Muscle layer of colon (tissue), 2 donors: ENCODE measurements around the gene MMP7.
A peak's percentile ranks its signal among the peaks of the same experiment; 100 is the strongest.

ENCODE experiments used
- H3K27ac ChIP-seq: one replicate; pipeline ENCODE4 v1.7.0; 2013; ENCODE audit warnings: low read depth, mild to moderate bottlenecking, low read length, moderate library complexity
- H3K27me3 ChIP-seq, 2 donors: one replicate each; pipeline ENCODE4 v1.7.0; 2013; ENCODE audit warnings: low read length in 2 of 2, mild to moderate bottlenecking in 2 of 2; ENCODE audit not compliant: insufficient read depth in 2 of 2, control insufficient read depth in 1 of 2
- H3K36me3 ChIP-seq: one replicate; pipeline ENCODE4 v1.7.0; 2013; ENCODE audit warnings: mild to moderate bottlenecking, low read length; ENCODE audit not compliant: insufficient read depth
- H3K4me1 ChIP-seq: one replicate; pipeline ENCODE4 v1.7.0; 2013; ENCODE audit warnings: mild to moderate bottlenecking, low read length; ENCODE audit not compliant: insufficient read depth
- H3K4me3 ChIP-seq, 2 donors: one replicate each; pipeline ENCODE4 v1.7.0; 2013; ENCODE audit warnings: low read length in 2 of 2, low read depth in 1 of 2, mild to moderate bottlenecking in 1 of 2, moderate library complexity in 1 of 2
- H3K9ac ChIP-seq: one replicate; pipeline ENCODE4 v1.7.0; 2013; ENCODE audit warnings: low read length
- H3K9me3 ChIP-seq: one replicate; pipeline ENCODE4 v1.7.0; 2013; ENCODE audit warnings: mild to moderate bottlenecking, low read length
- donor health status: abdominal sarcoma.
- donor health status: Adenocarcinoma of cecum.

Gene MMP7

DNA sequence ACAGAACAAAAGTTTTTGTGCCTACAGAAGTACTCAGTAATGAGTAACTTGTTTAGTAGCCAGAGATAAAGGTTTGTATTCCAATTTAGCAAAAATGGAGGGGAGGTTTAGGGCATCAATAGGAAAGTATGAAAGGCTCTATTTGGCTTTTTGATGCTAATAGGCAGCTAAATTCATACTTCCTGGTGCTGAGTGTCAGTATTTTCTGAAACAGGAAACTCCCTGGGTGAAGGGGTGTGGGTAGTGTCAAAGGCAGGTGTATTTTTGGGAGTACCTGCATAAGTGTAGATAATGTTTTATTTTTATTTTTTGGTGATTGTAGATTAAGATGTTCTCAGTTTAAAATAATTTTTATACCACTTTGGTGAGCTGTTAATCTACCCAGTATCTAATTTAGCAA lies 29.3 kb upstream of the MMP7 start:
- Histone ChIP-seq H3K27ac (peak overlapping the region; percentile 65), H3K4me1 (peaks cover 16% of the 10 kb centered on the region), H3K27me3 (no peaks in the 10 kb centered on the region), H3K4me3 (no peak overlapping the region), H3K9ac (no peak overlapping the region), H3K9me3 (no peaks in the 10 kb centered on the region), H3K36me3 (no peaks in the 10 kb centered on the region)

DNA sequence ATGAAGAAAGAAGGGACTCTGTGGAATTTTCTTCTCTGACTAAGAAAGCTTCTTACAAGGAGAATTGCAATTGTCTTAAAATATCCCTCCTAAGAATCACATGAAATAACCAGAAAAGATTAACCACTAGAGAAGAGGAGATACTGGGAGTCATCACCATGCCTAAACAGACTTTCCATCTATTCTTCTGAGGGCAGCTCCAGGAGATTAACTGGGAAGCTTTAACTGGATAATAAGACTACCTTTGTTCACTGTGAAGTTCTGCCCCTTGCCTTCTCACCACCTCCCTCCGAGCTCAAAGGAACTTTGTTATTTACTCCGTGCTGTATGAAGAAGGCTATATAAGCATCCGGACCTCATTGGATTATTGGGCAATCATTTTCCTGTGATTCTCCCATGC lies 24.5 kb upstream of the MMP7 start:
- Histone ChIP-seq H3K9me3 (no peaks in the 10 kb centered on the region), H3K27me3 (no peaks in the 10 kb centered on the region), H3K36me3 (no peaks in the 10 kb centered on the region), H3K9ac (no peak overlapping the region), H3K27ac (no peak overlapping the region), H3K4me3 (no peak overlapping the region), H3K4me1 (peaks cover 7% of the 10 kb centered on the region)

DNA sequence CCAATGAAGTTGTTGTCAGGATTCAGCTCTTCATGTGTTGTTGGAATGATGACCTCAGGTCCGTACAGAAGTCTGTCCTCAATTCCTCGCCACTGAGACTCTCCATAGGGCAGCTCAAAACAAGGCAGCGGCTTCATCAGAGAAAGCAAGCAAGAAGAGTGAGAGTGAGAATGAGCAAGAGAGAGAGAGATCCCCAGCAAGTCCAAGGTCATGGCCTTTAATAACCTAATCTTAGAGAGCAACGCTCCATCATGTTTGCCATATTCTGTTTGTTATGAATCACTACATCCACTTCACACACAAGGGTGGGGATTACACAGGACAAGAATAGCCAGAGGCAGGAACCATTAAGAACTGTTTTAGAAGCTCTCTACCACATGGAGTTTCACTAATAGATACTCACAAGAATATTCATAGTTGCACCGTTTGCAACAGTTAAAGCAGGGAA lies 23.3 kb upstream of the MMP7 start:
- Histone ChIP-seq H3K27ac (no peak overlapping the region), H3K27me3 (no peaks in the 10 kb centered on the region), H3K36me3 (no peaks in the 10 kb centered on the region), H3K4me1 (no peaks in the 10 kb centered on the region), H3K9me3 (no peaks in the 10 kb centered on the region), H3K4me3 (no peak overlapping the region), H3K9ac (no peak overlapping the region)

DNA sequence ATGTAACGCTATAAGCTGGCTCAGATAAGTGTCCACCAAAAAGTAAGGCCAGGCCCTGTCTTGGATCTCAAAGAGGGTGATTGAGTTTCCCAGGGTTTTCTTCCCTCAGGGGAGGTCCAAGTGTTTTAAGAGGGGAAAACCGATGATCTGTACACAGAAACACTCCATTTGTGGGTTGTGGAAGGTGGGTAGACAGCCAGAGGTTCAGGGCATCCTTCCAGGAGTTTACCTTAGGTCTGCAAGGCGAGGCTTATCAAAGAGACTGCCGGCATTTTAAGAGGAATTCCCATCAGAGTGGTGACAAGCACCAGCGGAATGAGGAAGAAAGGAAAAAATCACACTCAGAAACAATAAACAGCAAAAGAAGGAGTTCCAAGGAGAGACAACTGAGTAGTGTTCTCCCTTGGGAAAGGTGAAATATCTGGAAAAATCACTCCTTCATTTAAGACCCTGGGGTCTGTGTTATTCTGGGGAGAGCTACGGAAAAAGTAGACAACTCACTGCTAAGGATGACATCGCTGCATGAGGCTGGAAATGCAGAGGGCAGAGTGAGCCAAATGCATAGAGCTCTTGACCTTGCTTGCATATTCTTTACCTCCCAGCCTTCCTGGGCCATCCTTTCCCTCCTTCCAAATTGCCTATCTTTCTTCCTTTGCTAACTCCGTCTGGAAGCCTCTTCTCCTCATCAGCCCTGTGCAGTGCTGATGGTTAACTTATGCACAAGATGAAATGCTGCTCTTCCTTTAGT lies 22.1 kb upstream of the MMP7 start:
- Histone ChIP-seq H3K9me3 (no peaks in the 10 kb centered on the region), H3K27ac (no peak overlapping the region), H3K36me3 (no peaks in the 10 kb centered on the region), H3K9ac (no peak overlapping the region), H3K27me3 (no peaks in the 10 kb centered on the region), H3K4me1 (no peaks in the 10 kb centered on the region), H3K4me3 (no peak overlapping the region)

DNA sequence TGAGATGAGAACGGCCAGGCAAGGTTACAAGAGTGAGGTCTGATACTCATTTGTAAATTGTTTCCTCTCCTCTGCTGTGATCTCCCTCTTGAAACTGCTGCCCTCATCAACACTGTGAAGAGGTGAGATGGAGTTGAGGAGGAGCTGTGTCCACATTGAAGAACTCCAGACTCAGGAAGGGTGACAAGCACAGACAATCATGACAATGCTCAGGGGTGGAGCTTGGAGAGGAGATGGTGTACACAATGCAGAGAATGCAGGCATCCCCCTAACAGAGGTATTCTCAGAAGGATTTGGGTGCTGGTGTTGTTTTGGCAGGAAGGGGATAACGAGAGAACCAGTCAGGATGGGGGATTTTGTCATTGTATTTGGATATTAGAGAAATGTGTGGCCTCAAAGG lies 21.5 kb upstream of the MMP7 start:
- Histone ChIP-seq H3K27ac (no peak overlapping the region), H3K36me3 (no peaks in the 10 kb centered on the region), H3K4me1 (no peaks in the 10 kb centered on the region), H3K9me3 (no peaks in the 10 kb centered on the region), H3K9ac (no peak overlapping the region), H3K4me3 (no peak overlapping the region), H3K27me3 (no peaks in the 10 kb centered on the region)

DNA sequence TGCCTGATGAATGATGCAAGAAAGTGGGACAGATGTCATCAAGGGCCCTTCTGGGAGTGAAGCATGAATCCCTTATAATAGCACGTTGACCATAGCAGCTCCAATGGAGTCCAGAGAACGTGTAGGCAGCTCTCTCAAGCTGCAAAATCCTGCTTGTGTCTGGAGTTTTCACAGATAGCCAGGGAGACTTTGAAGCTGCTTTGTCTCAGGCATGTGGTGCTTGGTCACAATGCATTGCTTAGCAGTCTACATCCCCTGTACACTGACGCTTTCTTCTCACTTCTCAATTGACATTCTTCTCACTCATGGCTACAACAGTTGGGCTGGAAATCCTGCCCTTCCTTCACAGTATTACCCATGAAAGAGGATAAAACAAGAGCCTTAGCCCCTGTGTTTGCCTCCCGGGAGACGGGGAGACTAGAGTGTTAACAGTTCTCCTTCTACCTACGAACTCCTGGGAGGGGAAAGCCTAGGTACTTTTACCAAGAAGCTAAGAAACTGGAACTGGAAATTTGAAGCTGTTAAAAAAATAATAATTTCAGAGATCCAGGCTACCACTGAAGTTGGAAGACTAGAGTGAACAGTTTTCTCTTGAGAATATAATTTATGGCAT lies 20.7 kb upstream of the MMP7 start:
- Histone ChIP-seq H3K27ac (no peak overlapping the region), H3K4me1 (no peaks in the 10 kb centered on the region), H3K9ac (no peak overlapping the region), H3K27me3 (no peaks in the 10 kb centered on the region), H3K9me3 (no peaks in the 10 kb centered on the region), H3K36me3 (no peaks in the 10 kb centered on the region), H3K4me3 (no peak overlapping the region)

DNA sequence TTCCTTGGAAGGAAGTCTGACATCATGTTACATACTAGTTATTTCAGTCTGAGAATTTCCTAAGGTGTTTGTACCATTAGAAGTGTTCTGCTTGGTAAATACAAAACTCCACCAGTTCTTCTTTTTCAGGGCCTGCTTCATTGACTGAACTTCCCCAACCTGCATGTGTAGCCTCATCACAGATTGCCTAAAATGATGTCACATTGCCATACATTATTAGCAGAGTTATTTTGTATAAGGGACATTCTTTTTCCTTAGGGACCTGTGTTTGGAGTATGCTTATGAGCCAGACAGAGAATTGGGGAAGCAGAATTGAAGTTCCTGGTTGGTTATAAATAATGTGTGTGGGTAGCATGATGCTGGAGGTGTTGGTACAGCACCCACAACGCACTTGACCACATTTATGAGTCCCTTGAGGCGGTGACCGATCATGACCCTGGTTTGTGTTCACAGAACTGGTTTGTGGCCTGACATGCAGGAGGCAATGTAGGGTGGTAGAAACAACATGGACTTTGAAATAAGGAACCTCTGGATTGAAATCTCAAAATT lies 16.4 kb upstream of the MMP7 start:
- H3K4me1 ChIP-seq: no peaks in the 10 kb centered on the region
- H3K27me3 ChIP-seq: no peaks in the 10 kb centered on the region
- H3K9me3 ChIP-seq: no peaks in the 10 kb centered on the region
- no peak overlapping the region for H3K4me3 ChIP-seq
- no peak overlapping the region for H3K27ac ChIP-seq
- no peaks in the 10 kb centered on the region for H3K36me3 ChIP-seq
- no peak overlapping the region for H3K9ac ChIP-seq

DNA sequence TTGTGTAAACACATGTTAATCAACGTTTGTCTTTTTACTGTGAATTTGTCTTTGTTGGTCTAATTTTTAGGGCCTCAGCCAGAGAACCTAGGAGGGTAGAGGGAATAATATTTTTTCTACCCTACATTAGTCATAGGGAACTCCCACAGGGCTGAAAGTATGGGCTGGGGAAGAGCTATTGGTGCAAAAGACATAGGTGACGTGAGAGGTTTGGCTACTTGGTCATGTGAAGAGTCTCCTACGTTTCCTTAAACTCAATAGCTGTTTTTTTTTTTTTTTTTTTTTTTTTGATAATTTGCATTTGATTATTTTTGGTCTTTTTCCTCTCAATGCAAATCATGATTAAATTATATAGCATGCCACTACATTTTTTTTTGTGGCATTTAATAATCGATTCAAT lies 15.9 kb upstream of the MMP7 start:
- no peak overlapping the region for H3K27ac ChIP-seq
- H3K9ac ChIP-seq: no peak overlapping the region
- no peaks in the 10 kb centered on the region for H3K27me3 ChIP-seq
- no peaks in the 10 kb centered on the region for H3K36me3 ChIP-seq
- H3K4me3 ChIP-seq: no peak overlapping the region
- H3K9me3 ChIP-seq: no peaks in the 10 kb centered on the region
- H3K4me1 ChIP-seq: no peaks in the 10 kb centered on the region

DNA sequence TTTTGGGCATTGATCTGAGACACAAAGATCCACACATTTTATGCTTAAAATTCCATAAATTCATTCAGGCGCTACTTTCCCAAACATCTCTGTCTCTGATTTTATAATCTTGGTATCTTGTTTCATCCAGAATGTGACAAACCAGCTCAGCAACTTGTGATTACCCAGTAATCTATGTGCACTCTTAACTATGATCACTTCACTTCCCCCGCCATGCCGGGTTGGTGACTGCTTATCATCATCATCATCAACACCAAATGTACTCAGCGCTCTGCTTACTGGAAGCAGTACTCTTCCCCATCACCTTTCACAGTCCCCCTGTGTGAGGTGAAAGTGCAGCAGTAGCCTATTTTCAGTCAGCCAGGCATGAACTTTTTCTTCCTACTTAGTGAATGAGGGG lies 15.2 kb upstream of the MMP7 start:
- no peak overlapping the region for H3K27ac ChIP-seq
- H3K4me1 ChIP-seq: no peaks in the 10 kb centered on the region
- no peaks in the 10 kb centered on the region for H3K9me3 ChIP-seq
- no peaks in the 10 kb centered on the region for H3K36me3 ChIP-seq
- H3K4me3 ChIP-seq: no peak overlapping the region
- H3K27me3 ChIP-seq: no peaks in the 10 kb centered on the region
- H3K9ac ChIP-seq: no peak overlapping the region

DNA sequence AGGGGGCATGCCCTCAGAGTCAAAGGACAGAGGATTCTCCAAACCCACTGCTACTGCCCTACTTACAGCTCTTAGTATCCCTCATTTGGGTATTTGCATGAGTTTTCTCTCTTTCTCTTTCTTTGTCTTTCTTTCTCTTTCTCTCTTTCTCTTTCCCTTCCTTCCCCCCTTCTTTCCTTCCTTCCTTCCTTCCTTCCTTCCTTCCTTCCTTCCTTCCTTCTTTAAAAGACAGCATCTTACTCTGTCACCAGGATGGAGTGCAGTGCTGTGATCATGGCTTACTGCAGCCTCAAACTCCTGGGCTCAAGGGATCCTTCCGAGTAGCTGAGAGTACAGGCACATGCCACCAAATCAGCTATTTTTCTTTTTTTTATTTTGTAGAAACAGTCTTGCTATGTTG lies 14.0 kb upstream of the MMP7 start:
- Histone ChIP-seq H3K9me3 (no peaks in the 10 kb centered on the region), H3K36me3 (no peaks in the 10 kb centered on the region), H3K9ac (no peak overlapping the region), H3K4me3 (no peak overlapping the region), H3K4me1 (no peaks in the 10 kb centered on the region), H3K27ac (no peak overlapping the region), H3K27me3 (no peaks in the 10 kb centered on the region)

DNA sequence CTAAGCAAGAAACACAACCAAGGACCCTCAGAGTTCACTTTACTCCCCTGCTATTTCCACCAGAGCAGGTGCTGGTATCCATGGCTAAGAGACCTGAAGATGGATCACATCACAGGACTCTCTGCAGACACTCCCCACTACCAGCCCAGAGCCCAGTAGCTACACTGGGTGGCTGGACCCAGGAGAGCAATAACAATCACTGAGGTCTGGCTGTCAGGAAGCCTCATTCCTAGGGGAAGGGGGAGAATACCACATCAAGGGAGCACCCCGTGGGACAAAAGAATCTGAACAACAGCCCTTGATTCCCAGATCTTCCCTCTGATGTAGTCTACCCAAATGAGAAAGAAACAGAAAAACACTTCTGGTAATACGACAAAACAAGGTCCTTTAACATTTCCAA lies 9.0 kb upstream of the MMP7 start:
- Histone ChIP-seq H3K27ac (no peak overlapping the region), H3K36me3 (no peaks in the 10 kb centered on the region), H3K27me3 (no peaks in the 10 kb centered on the region), H3K9ac (no peak overlapping the region), H3K4me3 (no peak overlapping the region), H3K9me3 (no peaks in the 10 kb centered on the region), H3K4me1 (no peaks in the 10 kb centered on the region)

DNA sequence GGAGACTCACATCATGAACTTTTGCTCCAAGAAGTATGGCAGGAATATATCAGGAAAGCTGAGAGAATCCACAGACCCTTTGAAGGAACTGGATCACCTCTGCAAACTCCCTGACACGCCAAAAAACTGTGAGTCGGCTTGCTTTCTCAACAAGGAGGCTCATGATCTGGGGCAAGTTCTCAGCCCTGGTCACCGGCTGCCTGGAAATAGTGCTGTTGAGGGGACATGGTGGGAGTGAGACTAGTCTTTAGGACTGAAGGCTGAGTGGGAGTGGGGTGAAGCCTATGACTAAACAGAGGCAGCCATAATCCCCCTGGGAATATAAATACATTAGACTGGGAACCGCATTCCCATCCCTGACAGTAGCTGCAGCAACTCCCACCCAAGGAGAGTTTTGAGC lies 8.4 kb upstream of the MMP7 start:
- Histone ChIP-seq H3K27ac (no peak overlapping the region), H3K9me3 (no peaks in the 10 kb centered on the region), H3K9ac (no peak overlapping the region), H3K4me1 (no peaks in the 10 kb centered on the region), H3K36me3 (no peaks in the 10 kb centered on the region), H3K27me3 (no peaks in the 10 kb centered on the region), H3K4me3 (no peak overlapping the region)
